Activated T-helper 9 cell treated with anti-CD3 and anti-CD28 coated beads, Interleukin-2, amount 50 U/mL, for 16 hours (primary cell): Measurements from ENCODE around the gene CD48.
"Not testable (repeated sequence)": the region's sequence is repeated elsewhere in the genome, so short reads cannot be mapped to it uniquely, and the experiment has no call there.

Experiments
- DNase-seq: peaks from one replicate; pipeline ENCODE4 v3.0.0-alpha.2; 2020; ENCODE audit warnings: low read depth

The CD48 gene

DNA sequence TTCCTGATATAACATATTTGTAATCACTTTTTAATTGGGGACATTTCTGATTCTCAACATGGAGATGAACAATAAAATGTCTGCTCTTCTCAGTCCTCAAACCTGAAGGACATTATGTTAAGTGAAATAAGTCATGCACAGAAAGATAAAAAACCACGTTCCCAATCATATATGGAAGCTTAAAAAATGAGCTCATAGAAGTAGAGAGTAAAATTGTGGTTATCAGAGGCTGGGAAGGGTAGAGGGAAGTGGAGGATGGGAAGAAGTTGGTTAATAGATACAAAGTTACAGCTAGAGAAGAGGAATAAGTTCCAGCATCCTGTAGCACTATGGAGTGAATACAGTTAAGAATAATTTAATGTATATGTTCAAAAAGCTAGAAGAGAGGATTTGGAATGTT lies 1.5 kb upstream of the CD48 start:
- DNase-seq = no peak

GRCh38 chr1:160712525-160713080 lies 981 bp upstream of the CD48 start:
- not testable (repeated sequence) for DNase-seq

- no peak for DNase-seq
Observed at GRCh38 chr1:160711276-160711601, 383 bp downstream of the CD48 start.

- DNase-seq = no peak
Observed at GRCh38 chr1:160710517-160711252, 937 bp downstream of the CD48 start.

GRCh38 chr1:160709715-160710114 lies 1.9 kb downstream of the CD48 start:
- DNase-seq = no peak

GRCh38 chr1:160708801-160709200 lies 2.8 kb downstream of the CD48 start:
- DNase-seq = no peak

GRCh38 chr1:160708118-160708517 lies 3.5 kb downstream of the CD48 start:
- no peak for DNase-seq

DNA sequence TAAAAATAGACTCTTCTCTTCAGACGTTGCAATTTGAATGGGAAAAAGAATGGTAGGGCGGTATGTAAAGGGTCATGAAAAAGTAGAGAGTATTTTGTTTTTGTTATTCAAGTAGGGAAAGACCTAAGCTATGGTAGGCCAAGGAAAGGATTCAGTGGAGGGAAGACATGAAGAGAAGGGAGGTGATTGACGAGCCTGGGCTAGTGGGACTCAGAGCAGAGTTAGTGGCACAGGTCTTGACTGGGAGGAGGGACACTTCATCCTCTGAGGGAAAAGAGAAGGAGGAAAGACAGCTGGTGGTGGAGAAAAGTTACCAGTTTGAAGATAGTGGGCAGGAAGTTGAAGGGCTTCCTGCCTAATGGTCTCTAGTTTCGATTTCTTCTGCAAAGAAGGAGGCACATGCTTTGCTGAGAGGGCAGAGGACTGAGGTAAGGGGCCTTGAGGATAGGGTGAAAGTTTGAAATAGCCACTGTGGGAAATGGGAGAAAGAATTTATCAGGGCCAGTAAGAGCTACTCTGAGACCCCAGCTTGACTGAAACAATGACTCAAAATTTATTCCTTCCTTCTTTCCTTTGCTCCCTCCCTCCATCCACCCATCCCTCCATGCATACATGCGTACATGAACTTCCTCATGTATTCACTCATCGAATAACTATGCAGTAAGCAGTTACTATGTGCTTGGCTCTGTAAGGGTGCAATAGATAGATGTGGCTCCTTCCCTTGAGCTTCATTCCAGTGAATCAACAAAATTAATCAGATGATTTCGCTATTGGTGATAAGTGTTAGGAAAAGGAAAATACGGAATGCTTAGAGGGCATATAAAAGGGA lies 4.2 kb downstream of the CD48 start:
- no peak for DNase-seq

- no peak for DNase-seq
Observed at GRCh38 chr1:160706526-160707235, 4.9 kb downstream of the CD48 start.

DNA sequence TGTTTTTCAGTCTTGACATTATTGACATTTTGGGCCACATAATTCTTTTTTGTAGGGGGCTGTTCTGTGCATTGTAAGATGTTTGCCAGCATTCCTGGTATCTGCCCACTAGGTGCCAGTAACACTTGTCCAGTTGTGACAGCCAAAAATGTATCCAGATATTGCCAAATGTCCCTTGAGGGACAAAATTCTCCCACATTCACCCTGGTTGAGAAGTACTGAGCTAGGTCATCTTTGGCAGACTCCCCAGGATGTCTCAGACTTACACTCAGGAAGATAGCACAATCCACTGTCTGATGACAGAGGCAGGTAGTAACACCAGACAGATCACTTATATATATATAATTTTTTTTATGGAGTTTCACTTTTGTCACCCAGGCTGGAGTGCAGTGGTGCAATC lies 5.9 kb downstream of the CD48 start:
- no peak for DNase-seq

DNA sequence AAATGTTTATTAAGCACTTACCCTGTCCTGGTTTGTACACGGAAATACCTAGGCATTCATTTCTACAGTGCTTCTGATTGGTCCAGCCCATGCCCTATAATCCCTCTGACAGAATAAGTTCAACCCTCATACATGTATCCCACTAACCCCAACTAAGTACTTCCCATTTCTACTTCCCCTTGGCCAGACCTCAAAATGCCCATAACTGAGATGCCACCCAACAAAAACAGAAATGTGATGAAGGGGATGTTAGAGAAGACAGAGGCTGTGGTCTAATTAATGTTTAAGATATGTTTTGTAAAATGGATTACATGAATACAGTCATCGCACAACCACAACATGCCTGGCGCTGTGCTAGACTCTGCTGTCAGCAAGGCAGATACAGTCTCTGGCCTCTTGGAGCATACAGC lies 6.4 kb downstream of the CD48 start:
- DNase-seq = not testable (repeated sequence)

DNA sequence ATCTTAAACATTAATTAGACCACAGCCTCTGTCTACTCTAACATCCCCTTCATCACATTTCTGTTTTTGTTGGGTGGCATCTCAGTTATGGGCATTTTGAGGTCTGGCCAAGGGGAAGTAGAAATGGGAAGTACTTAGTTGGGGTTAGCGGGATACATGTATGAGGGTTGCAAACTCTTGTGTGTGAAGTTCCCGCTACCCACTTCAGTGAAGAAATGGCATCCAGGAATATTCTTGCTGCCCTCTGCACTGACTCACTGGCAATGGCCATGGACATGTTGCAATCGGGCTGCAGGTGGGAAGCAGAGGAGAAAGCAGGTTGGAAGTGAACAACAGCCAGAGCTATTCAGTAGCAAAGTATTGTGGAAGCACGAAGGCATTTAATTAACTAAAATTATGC lies 7.4 kb downstream of the CD48 start:
- DNase-seq = no peak

DNA sequence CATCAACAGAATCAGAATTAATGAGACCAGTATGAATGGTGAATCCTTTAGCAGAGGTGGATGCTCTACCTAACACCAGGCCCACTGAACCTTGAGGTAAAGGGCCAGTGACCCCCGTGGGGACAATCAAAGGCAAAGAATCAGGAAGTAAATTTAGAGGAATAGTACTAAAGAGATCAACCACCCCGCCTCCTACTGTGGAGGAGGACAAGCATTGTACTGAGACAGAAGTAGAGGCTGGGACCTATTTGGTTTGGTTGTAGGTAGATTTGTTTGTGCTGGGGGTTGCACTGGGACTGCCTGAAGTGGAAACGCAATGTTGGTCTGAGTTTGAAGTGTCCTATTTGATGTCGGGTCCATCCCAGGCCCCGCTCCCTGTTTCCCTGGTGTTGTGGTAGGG lies 9.5 kb downstream of the CD48 start:
- DNase-seq = no peak

GRCh38 chr1:160692390-160692789 lies 19.2 kb downstream of the CD48 start:
- not testable (repeated sequence) for DNase-seq

- DNase-seq = no peak
Observed at GRCh38 chr1:160685266-160685665, 26.4 kb downstream of the CD48 start.

- DNase-seq = no peak
Observed at GRCh38 chr1:160682983-160683865, 28.4 kb downstream of the CD48 start.

DNA sequence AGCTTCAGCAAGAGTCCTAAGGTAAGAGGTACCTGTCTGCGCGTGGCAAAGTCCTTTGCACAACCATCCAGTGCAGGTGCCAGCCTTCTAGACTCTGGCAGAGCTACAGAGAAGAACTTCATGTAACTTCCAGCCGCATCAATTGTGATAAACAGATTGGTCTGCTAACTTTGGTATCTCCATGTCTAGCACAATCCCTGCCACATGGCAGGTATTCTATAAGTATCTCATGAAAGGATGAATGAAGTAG lies 29.8 kb downstream of the CD48 start:
- no peak for DNase-seq

DNA sequence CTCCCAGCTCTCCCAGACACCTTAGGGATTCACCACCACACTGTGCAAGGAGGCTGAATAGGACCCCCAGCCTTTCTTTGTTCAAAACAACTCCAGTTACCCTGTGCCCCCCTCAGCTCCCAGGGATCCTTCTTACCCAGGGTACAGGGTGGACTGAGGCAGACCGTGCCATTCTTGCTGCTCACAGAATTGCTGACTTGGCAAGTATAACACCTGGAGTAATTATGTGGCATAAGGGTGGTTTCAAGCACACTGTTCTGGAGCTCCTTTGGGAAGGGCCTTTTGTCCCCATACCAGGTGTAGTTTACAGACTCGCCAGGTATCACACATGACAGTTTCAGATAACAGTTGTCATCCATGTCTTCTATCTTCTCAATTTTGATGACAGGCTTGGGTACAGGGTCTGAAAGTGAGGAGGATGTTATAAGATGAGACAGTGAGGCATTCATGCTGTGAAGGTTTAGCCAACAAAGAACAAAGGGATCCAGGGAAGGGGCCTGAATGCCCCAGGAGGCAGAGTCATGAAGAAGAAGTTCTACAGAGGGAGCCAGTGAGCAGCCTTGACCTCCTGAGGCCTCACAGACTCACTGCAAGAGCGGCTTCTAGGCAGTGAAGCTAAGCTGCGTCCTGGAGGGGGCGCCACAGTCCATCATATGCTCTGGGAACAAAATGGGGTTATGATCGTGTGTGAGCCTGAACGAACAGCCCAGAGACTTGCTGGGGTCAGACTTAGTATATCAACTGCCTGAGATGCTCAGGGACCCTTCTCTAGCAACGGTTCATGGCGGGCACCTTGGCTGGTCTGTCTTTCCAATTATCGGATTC lies 30.3 kb downstream of the CD48 start:
- DNase-seq = peak; percentile 75

DNA sequence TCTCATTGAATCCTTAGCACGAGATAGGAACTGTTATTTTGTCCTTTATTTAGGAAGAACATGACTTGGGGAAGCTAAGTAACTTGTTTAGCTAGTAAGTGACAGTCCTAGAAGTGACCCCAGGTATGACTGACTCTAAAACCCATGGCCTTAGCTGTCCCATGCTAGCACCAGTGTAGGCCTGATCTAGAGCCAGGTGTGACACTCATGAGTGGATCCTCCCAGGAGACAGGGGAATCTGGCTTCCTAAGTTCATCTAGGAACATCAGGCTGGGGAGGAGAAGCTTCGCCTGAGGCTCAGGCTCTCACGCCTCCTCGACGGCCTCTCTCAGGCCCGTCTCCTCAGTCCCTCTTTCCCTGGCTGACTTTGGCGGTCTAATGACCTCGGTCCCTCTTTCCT lies 31.2 kb downstream of the CD48 start:
- DNase-seq = no peak

- no peak for DNase-seq
Observed at GRCh38 chr1:160679893-160680292, 31.7 kb downstream of the CD48 start.
